ENCODE results near the gene PEX14.

The PEX14 gene

GRCh38 chr1:10490286-10490970 is 15.7 kb downstream of the PEX14 start:
- H3K27ac ChIP-seq, result no peak overlapping the region
- no peak for DNase-seq (ENCODE audit: low spot score)
- ChIA-PET POLR2A (ENCODE audit: low non-redundant PET) (no interaction called here), CTCF (interaction anchor here (1.5 kb wide), 1 partner anchor 60 kb away, joined by 7 read pairs; the partner anchor contains the start of gene CENPS)
- TF ChIP-seq CTCF (conservative IDR thresholded peaks at IDR 0.05; ENCODE audit: low read depth), result no peak

GRCh38 chr1:10494418-10494753 is 19.6 kb downstream of the PEX14 start:
- ChIA-PET POLR2A (ENCODE audit: low non-redundant PET) (no interaction called here), CTCF (interaction anchor here (0.5 to 4.0 kb wide), 22 partner anchors 9 to 748 kb away, joined by 3 to 44 read pairs (median 4); partner anchors contain the start of gene CENPS)
- DNase-seq (ENCODE audit: low spot score), result no peak
- no peak for TF ChIP-seq CTCF (conservative IDR thresholded peaks at IDR 0.05; ENCODE audit: low read depth)
- H3K27ac ChIP-seq, result peak overlapping the region; percentile 95

- peak; percentile 97 for TF ChIP-seq CTCF (conservative IDR thresholded peaks at IDR 0.05; ENCODE audit: low read depth)
- ChIA-PET POLR2A (ENCODE audit: low non-redundant PET) (no interaction called here), CTCF (interaction anchor here (0.5 to 4.0 kb wide), 26 partner anchors 9 to 474 kb away, joined by 3 to 44 read pairs (median 4); partner anchors contain the start of gene CENPS)
- DNase-seq (ENCODE audit: low spot score), result peak; percentile 80
- H3K27ac ChIP-seq, result peak overlapping the region; percentile 95
These were observed 20.2 kb downstream of the PEX14 start for GRCh38 chr1:10494754-10495474.

DNA sequence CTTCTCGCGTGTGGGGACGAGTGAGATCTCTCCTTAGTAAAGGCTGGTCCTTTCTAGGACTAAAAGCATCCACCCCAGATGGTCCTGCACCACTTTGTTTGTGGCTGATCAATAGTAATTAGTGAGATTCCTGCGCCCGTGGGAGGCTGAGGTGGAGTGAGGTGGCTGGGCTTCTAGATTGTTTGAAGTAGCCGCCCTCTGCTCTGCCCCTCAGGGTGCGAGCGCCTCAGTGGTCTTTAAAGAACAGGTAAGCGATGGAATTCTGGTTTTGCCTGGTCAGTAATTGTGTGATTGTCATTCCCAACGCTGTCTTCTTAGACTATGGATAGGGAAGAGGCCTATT is 20.7 kb downstream of the PEX14 start:
- peak overlapping the region; percentile 95 for H3K27ac ChIP-seq
- ChIA-PET POLR2A (ENCODE audit: low non-redundant PET) (interaction anchor here (1.0 kb wide), 1 partner anchor 405 kb away, joined by 3 read pairs; no protein-coding TSS in a partner anchor), CTCF (interaction anchor here (0.6 to 4.0 kb wide), 19 partner anchors 8 to 473 kb away, joined by 3 to 44 read pairs (median 5); partner anchors contain the start of gene CENPS)
- TF ChIP-seq CTCF (conservative IDR thresholded peaks at IDR 0.05; ENCODE audit: low read depth), result no peak
- DNase-seq (ENCODE audit: low spot score), result no peak

GRCh38 chr1:10495952-10496351 is 21.2 kb downstream of the PEX14 start:
- DNase-seq (ENCODE audit: low spot score), result peak; percentile 95
- CTCF ChIA-PET, result interaction anchor here (3.2 to 4.0 kb wide), 2 partner anchors 12 to 65 kb away, joined by 22 to 44 read pairs; partner anchors contain the start of gene CENPS
- peak overlapping the region; percentile 95 for H3K27ac ChIP-seq
- no peak for TF ChIP-seq CTCF (conservative IDR thresholded peaks at IDR 0.05; ENCODE audit: low read depth)
- POLR2A ChIA-PET (ENCODE audit: low non-redundant PET), result interaction anchor here (1.0 kb wide), 1 partner anchor 404 kb away, joined by 3 read pairs; no protein-coding TSS in a partner anchor

GRCh38 chr1:10497109-10497508 is 22.4 kb downstream of the PEX14 start:
- DNase-seq (ENCODE audit: low spot score), result no peak
- TF ChIP-seq CTCF (conservative IDR thresholded peaks at IDR 0.05; ENCODE audit: low read depth), result no peak
- H3K27ac ChIP-seq, result peak overlapping the region; percentile 95
- ChIA-PET POLR2A (ENCODE audit: low non-redundant PET) (no interaction called here), CTCF (interaction anchor here (3.2 kb wide), 1 partner anchor 11 kb away, joined by 22 read pairs; no protein-coding TSS in a partner anchor)

Data from RWPE1 (cell line).